GM12801 (cell line): ENCODE results near the gene SMAD6.

Experiments used
- TF ChIP-seq, protein P1 (sequence below): IDR thresholded peaks from one replicate; pipeline ENCODE4 v1.5.1; 2011; ENCODE audit warnings: control low read depth; ENCODE audit not compliant: insufficient read length; ENCODE audit errors: extremely low read depth

Gene SMAD6

DNA sequence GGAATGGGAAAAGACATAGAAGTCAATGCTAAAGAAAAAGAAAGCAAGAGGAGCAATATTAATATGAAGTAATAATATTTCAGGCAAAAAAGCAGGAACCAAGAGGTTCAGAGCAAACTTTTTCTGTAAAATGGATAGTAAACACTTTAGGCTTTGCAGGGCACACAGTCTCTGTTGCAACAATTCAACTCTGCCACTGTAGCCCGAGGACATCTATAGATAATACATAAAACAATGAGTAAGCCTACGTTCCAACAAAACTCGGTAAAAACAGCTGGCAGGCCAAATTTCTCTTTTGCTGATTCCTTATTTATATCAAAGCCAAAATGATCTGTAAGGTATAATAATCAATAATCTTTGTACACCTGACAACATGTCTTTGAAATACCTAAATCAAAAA, 56.8 kb downstream of the SMAD6 start:
- TF ChIP-seq, protein P1, sequence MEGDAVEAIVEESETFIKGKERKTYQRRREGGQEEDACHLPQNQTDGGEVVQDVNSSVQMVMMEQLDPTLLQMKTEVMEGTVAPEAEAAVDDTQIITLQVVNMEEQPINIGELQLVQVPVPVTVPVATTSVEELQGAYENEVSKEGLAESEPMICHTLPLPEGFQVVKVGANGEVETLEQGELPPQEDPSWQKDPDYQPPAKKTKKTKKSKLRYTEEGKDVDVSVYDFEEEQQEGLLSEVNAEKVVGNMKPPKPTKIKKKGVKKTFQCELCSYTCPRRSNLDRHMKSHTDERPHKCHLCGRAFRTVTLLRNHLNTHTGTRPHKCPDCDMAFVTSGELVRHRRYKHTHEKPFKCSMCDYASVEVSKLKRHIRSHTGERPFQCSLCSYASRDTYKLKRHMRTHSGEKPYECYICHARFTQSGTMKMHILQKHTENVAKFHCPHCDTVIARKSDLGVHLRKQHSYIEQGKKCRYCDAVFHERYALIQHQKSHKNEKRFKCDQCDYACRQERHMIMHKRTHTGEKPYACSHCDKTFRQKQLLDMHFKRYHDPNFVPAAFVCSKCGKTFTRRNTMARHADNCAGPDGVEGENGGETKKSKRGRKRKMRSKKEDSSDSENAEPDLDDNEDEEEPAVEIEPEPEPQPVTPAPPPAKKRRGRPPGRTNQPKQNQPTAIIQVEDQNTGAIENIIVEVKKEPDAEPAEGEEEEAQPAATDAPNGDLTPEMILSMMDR = no peak

DNA sequence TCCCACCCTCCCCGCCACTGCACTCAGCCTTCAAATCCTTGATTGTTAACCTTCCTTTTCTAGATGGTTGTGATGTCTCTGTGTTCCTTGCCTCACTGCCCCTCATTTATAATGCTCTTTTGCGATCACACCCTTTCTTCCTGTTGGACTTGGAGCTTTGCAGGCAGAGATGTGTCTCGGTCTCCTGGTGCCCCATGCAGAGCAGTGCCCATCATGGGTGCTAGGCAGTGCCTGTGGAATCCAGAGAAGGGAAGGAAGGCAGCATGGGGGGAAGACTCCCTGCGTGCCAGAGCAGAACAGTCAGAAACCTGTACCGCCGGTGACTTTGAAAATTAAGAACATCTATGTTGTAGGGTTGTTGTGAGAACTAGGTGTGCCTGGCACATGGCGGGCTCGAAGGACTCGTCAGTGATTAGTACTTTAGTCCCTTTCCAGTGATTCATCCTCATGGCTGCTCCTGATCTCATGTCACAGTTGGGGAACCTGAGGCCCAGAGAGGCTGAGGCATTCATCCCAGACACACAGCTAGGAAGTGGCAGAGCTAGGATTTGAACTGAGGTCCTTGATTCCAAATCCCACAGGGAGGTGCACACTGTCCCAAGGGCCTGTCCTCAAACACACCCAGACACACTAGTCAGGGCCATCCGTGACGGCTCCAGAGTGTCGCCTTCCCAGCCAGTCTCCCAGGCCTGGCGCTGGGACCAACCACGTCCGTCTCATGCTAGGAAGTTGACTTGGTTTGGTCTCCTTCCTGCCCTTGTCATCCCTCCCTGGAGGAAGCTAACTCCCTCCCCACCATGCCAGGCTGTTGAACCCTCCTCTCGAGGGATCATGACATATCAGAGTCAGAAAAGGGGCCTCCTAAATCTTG, 58.3 kb downstream of the SMAD6 start:
- TF ChIP-seq, protein P1 = no peak

DNA sequence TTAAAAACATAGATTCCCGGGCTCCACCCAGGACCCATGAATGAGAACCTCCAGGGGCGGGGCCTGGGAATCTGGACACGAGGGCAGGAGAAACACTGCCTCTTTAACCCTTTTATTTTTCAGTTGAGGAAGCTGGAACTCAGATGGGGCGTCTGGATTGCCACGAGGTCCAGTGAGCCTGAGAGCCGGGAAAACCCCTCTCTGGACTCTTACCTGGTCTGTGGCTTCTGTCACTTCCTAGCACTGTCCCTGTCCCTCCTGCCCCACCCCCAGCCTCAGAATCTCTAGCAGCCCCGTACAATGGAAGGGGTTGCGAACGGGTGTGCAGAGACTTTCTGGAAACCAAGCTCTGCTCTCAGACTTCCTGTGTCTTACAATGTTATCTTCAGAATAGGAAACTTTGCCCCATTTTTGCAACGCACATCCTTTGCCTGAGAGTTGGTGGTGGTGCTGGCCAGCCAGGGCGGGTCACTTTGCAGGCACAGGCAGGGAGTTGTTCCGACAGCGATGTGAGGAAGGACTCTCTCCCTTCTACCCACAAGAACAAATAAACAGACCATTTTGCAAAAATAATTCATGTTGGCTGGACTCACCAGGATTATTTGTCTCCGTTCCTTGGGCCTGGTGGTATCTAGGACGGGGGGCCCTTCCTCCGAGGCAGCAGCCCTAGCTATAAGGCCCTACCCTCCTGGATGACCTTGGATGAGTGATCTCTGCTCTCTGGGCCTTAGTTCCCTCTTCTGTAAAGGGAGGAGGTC, 59.1 kb downstream of the SMAD6 start:
- TF ChIP-seq, protein P1 = no peak

DNA sequence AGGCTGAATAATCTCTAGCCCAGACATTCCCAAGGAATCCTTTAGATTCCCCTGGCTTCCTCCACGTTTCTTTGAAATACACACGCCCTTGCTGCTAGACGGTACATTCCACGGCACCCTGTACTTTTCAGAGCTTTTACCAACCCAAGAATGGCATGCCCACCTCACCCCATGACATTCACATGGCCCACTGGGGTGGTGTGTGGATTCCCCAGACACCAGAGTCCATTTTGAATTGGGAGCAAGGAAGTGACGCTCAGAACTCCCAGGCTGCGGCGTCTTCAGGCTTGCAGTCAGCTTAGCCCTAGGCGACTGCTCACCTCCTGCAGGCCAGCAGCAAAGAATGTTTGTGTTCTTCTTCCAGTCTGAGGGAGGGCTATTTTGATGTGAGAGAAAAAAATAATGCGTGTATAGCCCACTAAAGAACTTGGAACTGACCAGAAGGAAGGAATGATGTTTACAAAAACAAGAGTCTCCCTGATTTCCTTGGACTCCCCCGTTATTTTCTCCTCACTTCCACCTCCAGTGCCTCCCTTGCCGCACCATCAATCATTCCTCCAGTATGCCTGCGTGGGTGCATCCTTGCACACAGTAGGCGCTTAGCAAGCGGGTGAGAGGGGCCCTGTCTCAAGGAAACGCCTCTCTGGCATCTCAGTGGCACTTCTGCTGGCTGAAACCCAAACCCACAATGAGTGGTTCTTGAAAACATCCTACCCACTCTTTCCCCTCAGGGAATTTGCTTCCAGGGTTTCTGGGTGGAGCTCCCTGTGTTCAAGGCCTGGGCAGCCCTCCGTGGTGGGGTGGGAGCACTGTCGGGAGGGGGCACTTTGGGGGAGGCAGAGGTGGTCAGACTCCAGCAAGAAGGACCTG, 59.9 kb downstream of the SMAD6 start:
- TF ChIP-seq, protein P1 = no peak

DNA sequence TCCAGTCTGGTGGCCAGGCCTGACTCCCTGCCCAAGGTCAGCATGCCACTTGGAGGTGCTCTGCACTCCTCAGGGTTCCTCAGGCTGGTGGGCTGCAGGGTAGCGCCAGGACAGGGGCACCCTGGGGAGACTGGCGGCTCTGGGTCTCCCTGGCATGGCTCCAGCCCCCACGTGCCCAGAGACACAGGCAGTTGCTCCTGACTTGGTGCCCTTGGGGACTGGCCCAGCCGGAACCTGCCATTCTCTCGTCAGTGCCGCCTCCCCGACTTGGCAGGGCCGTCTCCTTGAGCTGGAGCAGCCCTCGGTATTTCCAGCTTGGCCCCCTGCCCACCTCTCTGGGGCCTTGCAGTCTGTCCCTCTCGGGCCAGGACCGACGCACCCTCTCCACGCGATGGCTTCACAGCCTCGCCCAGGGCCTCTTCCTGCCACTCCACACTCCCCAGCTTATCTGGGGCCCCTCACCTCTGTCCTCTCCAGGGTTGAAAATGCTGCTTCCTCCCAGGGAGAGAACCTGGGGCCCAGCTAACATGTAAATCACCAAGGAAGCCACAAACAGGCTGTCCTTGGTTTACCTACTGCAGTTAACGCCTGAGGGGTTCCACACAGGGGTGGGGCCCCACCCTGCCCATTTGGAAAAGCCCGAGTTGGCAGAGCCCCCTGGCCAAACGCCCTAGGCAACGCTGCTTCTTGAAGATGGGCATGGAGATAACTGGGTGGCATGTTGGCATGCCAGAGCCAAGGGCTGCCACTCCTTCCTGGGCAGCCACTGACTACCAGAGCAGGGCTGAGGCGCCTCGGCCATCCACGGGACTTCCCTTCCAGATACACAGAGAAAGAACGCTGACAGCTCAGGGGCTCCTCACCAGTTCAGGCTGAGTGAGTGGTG, 61.4 kb downstream of the SMAD6 start:
- TF ChIP-seq, protein P1 = no peak

DNA sequence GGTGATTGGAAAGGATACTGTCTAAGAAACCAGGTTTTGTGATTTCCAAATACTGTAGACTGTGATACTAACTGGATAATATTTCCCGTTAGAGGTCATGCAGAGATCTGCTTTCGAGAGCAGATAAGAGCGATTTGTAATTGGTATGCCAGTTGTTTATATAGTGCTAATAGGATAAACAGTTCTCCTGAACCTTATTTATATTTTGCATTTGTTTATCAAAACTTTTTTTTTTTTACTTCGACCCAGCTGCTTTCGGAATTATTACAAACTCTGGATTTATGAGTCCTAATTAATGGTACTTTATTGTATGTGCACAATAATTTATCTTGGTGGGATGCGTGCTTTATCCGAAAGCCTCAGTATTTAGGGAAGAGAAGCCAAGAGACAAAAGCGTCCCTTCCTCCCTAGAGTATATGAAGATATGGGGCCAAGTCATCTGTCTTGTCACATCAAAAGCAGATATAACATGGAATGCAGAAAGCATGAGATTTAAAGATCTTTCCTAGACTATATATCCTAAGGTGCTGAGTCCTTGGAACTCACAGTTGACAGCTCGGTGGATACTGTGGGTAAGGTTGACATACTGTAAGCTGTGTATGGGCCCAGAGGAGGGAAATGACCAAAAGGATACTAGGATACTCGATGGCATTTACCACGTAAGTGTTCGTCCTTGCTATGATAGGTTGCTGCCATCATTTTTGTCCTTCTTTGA, 62.2 kb downstream of the SMAD6 start:
- TF ChIP-seq, protein P1 = no peak
